HCT116 (cell line): ENCODE data around the gene TRPC4.

ENCODE experiments used
- EZH2 ChIP-seq: fragments of 200-600 bp; sonication (generic); IDR thresholded peaks from 2 replicates; pipeline ENCODE4 v1.6.1; 2017; ENCODE audit warnings: antibody characterized with exemption, mixed run types
- EZH2phosphoT487 ChIP-seq: fragments of 200-600 bp; IDR thresholded peaks from 2 replicates; pipeline ENCODE4 v1.6.1; 2018; ENCODE audit warnings: antibody characterized with exemption, borderline replicate concordance
- MAX ChIP-seq: IDR thresholded peaks from 2 replicates; pipeline ENCODE4 v1.6.1; 2012
- ZBTB33 ChIP-seq: IDR thresholded peaks from 2 replicates; pipeline ENCODE4 v1.6.1; 2011; ENCODE audit warnings: mild to moderate bottlenecking, low read length, moderate library complexity; ENCODE audit not compliant: insufficient replicate concordance; ENCODE audit errors: extremely low read depth
- TF ChIP-seq, protein P1 (sequence below), 3 experiments: fragments of 200-600 bp in 1 of 3; sonication (generic) in 1 of 3; IDR thresholded peaks in 2 of 3; conservative IDR thresholded peaks in 1 of 3; 2 replicates each; pipeline ENCODE4 v1.5.1; 2012 to 2017; ENCODE audit warnings: low read depth in 2 of 3, low read length in 2 of 3, antibody characterized with exemption in 1 of 3, borderline replicate concordance in 1 of 3, control low read depth in 1 of 3, mild to moderate bottlenecking in 1 of 3, mixed read lengths in 1 of 3, mixed run types in 1 of 3, moderate library complexity in 1 of 3; ENCODE audit not compliant: insufficient read depth in 1 of 3

GRCh38 chr13:37621811-37622361 lies 247.7 kb downstream of the TRPC4 start:
- TF ChIP-seq ZBTB33, result no peak
- no peak for TF ChIP-seq MAX
- TF ChIP-seq, protein P1, sequence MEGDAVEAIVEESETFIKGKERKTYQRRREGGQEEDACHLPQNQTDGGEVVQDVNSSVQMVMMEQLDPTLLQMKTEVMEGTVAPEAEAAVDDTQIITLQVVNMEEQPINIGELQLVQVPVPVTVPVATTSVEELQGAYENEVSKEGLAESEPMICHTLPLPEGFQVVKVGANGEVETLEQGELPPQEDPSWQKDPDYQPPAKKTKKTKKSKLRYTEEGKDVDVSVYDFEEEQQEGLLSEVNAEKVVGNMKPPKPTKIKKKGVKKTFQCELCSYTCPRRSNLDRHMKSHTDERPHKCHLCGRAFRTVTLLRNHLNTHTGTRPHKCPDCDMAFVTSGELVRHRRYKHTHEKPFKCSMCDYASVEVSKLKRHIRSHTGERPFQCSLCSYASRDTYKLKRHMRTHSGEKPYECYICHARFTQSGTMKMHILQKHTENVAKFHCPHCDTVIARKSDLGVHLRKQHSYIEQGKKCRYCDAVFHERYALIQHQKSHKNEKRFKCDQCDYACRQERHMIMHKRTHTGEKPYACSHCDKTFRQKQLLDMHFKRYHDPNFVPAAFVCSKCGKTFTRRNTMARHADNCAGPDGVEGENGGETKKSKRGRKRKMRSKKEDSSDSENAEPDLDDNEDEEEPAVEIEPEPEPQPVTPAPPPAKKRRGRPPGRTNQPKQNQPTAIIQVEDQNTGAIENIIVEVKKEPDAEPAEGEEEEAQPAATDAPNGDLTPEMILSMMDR (IDR thresholded peaks at IDR 0.05 in 2 of 3, conservative IDR thresholded peaks at IDR 0.05 in 1 of 3; ENCODE audit: borderline replicate concordance in 1 of 3, insufficient read depth in 1 of 3, low read depth in 2 of 3, low read length in 2 of 3), result no peak
- TF ChIP-seq EZH2phosphoT487, result no peak
- no peak for TF ChIP-seq EZH2
